Rectal smooth muscle tissue (tissue), 1 donor: ENCODE data around the gene PSMB7.

ENCODE experiments used
- H3K27ac ChIP-seq: one replicate; pipeline ENCODE4 v1.7.0; 2013; ENCODE audit warnings: low read depth, low read length, inconsistent platforms
- H3K27me3 ChIP-seq: one replicate; pipeline ENCODE4 v1.7.0; 2013; ENCODE audit warnings: low read length; ENCODE audit not compliant: control insufficient read depth, insufficient read depth
- H3K36me3 ChIP-seq: one replicate; pipeline ENCODE4 v1.7.0; 2013; ENCODE audit warnings: low read length; ENCODE audit not compliant: control insufficient read depth, insufficient read depth
- H3K4me1 ChIP-seq: one replicate; pipeline ENCODE4 v1.7.0; 2013; ENCODE audit warnings: low read length; ENCODE audit not compliant: control insufficient read depth, insufficient read depth
- H3K4me3 ChIP-seq: one replicate; pipeline ENCODE4 v1.7.0; 2013; ENCODE audit warnings: low read length
- H3K9ac ChIP-seq: one replicate; pipeline ENCODE4 v1.7.0; 2013; ENCODE audit warnings: low read length

Gene PSMB7

DNA sequence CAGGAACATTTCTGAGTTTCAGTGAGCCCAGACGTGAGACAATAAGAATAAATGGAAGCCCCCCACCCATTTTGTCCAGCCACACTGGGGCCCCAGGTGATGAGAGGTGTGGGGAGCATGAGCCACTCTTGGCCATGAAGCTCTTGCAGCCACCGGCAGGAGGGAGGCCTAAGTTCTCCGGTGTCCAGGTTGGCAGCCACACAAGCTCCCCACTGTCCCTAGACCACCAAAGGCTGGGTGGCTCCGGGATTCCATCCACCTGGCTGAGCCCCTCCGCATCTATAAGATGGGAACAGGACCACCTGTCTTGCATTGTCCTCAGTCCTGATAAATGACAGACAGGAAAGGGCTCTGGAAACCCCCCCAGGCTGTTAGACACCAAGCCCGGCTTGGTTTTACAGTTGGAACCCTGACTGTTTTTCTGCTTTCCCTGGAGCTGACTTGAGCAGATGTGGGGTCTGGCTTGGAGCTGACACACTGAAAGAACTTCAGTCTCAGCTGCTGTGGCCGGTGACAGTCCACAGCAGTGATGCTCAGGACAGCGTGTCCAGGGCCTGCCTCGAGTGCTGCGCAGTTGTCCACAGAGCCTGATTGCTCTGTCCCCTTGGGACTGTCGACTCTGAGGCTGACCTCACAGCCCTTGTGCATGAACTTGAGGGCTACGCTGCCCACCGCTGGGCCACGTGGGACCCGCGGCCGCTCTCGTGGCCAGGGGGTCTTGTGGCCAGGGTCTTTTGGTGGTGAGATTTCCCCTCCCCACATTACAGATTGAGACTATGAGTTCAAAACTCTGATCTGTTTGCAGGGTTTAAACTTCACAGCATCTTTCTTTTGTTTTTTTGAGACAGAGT is 74.8 kb downstream of the PSMB7 start:
- H3K4me1 ChIP-seq: no peaks in the 10 kb centered on the region

DNA sequence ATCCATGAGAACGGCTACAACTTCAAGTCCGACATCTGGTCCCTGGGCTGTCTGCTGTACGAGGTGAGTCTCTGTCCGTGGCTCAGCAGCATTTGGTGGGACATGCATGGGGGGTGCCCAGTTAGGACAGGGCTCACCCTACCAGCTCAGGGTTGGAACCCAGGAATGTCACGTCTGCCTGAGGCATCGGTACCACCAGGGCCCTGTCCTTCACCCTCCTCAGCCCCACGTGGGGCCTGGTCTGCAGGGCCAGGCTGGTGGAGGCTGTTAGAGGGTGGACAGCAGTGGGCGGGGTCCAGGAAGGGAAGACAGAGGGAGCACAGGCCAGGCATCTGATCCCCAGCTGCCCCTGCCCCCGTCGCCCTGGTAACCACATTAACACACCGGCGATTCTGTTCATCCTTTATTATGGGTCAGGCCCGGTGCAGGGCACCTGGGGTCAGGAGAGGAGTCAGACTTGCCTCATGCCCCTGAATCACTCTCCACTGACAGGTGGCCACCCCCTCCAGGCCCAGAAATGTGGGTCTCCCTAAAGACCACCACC is 75.6 kb downstream of the PSMB7 start:
- Histone ChIP-seq H3K27me3 (no peaks in the 10 kb centered on the region), H3K27ac (no peak overlapping the region), H3K36me3 (peaks cover 7% of the 10 kb centered on the region), H3K4me1 (no peaks in the 10 kb centered on the region), H3K4me3 (no peak overlapping the region), H3K9ac (no peak overlapping the region)

More for the DNA sequence above, 74.8 kb downstream of the PSMB7 start:
- H3K27ac ChIP-seq: no peak overlapping the region
- H3K4me3 ChIP-seq: no peak overlapping the region
- H3K9ac ChIP-seq: no peak overlapping the region
- no peaks in the 10 kb centered on the region for H3K27me3 ChIP-seq
- H3K36me3 ChIP-seq: peaks cover 7% of the 10 kb centered on the region

DNA sequence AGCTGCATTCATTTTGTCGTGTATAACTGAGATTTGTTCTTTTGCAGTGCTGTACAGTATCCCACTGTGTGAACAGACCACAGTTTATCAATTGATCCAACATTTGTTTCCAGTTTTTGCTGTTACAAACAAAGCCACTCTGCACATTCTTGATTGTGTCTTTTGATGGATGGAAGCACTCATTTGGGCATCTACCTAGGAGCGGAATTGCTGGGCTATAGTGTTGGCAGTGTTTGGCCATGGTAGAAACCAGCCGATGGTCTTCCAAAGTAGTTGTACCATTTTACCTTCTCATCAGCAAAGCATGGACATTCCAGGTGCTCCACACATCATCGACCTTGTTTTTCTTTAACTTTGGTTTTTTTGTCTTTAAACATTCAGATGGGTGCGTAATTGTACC is 77.7 kb downstream of the PSMB7 start:
- Histone ChIP-seq H3K27ac (no peak overlapping the region), H3K4me3 (no peak overlapping the region), H3K36me3 (peaks cover 7% of the 10 kb centered on the region), H3K9ac (no peak overlapping the region), H3K27me3 (no peaks in the 10 kb centered on the region), H3K4me1 (no peaks in the 10 kb centered on the region)

DNA sequence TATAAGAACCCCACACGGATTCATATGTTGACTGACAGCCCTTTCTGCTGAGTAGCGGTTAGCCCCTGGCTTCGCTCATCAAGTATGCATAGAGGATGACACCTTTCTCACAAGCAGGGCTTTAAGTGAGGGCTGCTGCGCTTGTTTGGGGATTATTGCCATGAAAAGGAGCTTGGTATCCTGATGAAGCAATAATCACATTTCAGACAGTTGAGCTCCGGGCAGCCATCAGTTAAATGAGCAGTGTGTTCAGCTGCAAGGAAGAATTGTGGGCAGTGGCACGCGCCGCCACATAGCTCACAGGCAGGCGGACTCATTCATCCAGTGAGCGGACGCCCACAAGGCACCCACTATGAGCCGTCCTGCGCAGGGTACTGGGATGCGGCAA is 79.9 kb downstream of the PSMB7 start:
- Histone ChIP-seq H3K9ac (no peak overlapping the region), H3K36me3 (peaks cover 10% of the 10 kb centered on the region), H3K27me3 (no peaks in the 10 kb centered on the region), H3K4me3 (no peak overlapping the region), H3K27ac (no peak overlapping the region), H3K4me1 (no peaks in the 10 kb centered on the region)

DNA sequence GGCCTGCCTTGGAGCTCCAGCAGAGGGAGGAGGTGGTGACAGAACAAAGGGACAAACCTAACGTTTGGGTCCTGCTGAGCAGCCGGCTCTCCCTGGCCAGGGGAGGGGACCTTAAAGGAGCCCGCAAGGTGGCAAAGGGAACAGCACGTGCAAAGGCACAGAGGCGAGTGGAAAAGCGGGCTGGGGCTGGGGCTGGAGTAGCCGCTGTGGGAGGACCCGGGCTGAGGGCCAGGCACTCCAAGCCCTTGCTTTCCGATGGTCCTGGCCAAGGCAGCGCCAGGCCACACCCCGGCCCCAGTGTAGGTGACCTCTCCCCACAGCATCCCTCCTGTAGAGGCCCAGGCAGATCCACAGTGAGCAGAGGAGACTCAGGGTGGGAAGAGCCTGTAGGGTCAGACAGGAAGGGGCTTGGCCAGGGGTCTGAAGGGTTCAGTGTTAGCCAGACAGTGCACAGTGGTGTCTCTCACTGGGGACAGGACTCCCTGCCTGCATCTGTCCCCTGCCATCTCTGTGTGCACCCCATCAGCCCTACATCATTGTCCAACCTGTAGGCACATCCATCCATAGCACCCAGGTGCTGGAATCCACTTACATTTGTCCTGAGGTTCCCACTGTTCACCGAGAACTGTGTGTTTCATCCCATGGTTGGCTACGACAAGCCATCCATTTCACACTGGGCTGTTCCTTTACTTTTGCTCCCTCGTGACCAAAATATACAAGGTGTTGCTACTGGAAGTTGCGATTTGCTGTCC is 80.5 kb downstream of the PSMB7 start:
- no peak overlapping the region for H3K27ac ChIP-seq
- no peaks in the 10 kb centered on the region for H3K4me1 ChIP-seq
- H3K27me3 ChIP-seq: no peaks in the 10 kb centered on the region
- peaks cover 12% of the 10 kb centered on the region for H3K36me3 ChIP-seq
- no peak overlapping the region for H3K9ac ChIP-seq
- no peak overlapping the region for H3K4me3 ChIP-seq

DNA sequence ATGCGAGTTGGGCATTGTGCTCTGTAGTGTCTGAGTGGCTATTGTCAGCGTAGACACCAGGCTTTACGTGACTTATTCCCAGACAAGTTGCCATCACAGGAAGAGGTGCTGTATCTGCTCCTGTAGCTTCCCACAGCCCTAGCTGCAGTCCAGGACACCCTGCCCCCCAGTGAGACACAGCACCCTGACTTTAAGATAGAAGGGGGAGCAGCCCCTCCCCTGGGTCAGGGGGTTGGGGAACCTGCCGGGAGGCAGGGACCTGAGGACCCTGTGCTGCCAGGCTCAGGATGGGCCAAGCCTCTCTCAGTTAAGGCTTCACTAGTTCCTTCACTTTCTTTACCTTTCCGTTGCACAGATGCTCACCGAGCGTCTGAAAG is 82.1 kb downstream of the PSMB7 start:
- no peaks in the 10 kb centered on the region for H3K27me3 ChIP-seq
- H3K4me1 ChIP-seq: no peaks in the 10 kb centered on the region
- no peak overlapping the region for H3K4me3 ChIP-seq
- H3K9ac ChIP-seq: no peak overlapping the region
- H3K36me3 ChIP-seq: peaks cover 16% of the 10 kb centered on the region
- no peak overlapping the region for H3K27ac ChIP-seq

DNA sequence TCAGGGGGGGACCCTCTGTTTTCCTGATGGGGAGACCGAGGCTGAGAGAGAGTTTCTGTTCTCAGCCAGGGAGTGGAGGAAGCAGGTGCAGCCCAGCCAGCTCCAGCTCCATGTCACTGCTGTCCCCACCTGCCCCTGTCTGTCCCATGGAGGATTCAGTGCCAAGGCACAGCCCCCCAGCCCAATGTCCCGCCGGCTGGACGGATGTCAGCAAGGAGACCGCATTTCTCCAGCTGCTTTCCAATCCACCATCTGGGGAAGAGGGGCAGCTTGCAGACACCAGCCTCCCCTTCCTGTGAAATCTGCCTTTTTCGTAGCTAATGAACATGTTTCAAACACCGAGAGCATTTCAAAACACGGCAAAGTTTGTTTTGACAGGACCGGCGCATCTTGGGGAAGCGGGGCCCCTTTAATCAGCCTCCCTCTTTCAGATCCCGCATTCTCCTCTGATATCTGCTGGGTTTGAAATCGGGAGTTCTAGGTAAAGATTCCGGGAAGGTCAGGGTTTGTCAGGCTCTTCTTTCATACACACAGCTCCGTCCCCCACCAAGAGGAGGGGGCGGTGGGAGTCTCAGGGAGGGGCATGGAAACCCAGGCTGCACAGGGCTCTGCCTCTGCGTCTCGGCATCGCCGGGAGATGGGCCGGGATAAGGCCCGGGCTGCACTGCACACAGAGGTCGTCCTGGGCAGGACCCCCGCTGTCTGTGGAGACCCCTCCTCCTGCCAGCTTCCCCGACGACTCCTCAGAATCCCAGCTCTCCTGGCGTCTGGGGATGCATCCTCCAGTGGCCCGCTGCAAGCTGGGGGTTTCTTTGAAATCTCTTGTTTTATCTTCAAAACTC is 82.7 kb downstream of the PSMB7 start:
- Histone ChIP-seq H3K9ac (no peak overlapping the region), H3K36me3 (peaks cover 20% of the 10 kb centered on the region), H3K4me1 (no peaks in the 10 kb centered on the region), H3K4me3 (no peak overlapping the region), H3K27ac (no peak overlapping the region), H3K27me3 (no peaks in the 10 kb centered on the region)

DNA sequence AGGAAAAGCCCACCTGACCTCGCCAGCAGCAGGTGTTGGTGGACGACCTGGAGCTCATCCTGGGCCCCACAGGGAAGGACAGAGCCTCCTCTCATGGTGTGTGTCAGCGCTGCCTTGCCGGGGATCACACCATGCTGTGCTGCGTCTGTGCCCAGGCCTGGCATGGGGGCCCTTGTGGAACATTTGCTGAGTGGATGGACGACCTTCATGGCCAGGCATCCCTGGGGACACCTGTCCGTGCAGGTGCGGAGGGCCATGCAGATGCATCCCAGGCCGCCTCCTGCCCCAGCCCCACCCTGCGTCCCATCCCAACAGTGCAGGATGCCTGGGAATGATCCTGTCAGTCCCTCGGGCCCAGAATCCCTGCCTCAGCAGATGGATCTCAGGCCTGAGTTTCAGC is 83.7 kb downstream of the PSMB7 start:
- H3K27me3 ChIP-seq: no peaks in the 10 kb centered on the region
- no peak overlapping the region for H3K9ac ChIP-seq
- H3K4me1 ChIP-seq: no peaks in the 10 kb centered on the region
- H3K36me3 ChIP-seq: peaks cover 22% of the 10 kb centered on the region
- H3K27ac ChIP-seq: no peak overlapping the region
- no peak overlapping the region for H3K4me3 ChIP-seq

DNA sequence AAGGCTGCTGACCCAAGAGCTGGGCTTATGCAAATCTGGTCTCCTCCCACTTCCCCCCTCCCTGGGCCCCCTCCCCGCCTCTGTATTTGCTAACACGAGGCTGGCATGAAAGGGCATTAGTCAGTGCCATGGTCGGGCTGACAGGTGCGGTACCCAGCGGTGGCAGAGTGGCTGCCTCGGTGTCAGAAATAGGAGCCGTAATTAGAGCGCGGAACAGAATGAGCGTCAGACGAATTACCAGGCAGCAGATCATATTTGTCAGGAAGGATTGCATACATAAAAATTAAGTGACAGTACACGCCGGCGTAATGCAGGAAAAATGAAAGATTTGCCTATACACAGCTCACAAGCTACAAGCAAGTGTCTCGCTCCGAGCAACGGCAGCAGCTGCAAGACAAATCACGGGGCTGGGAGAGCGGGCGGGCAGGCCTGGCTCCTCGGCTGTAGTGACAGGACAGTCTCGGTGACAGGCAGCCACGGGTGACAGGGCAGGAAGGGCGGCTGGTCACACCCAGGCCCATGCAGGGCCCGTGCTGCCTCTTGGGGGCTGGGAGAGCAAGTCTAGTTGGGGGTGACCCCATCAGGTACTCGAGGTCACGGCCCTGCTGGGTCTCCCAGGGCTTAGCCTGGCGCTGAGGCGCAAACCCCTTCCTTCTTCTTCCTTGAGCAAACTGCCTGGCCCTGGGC is 85.1 kb downstream of the PSMB7 start:
- H3K27me3 ChIP-seq: no peaks in the 10 kb centered on the region
- no peak overlapping the region for H3K27ac ChIP-seq
- H3K4me1 ChIP-seq: no peaks in the 10 kb centered on the region
- H3K4me3 ChIP-seq: no peak overlapping the region
- no peak overlapping the region for H3K9ac ChIP-seq
- peaks cover 20% of the 10 kb centered on the region for H3K36me3 ChIP-seq

DNA sequence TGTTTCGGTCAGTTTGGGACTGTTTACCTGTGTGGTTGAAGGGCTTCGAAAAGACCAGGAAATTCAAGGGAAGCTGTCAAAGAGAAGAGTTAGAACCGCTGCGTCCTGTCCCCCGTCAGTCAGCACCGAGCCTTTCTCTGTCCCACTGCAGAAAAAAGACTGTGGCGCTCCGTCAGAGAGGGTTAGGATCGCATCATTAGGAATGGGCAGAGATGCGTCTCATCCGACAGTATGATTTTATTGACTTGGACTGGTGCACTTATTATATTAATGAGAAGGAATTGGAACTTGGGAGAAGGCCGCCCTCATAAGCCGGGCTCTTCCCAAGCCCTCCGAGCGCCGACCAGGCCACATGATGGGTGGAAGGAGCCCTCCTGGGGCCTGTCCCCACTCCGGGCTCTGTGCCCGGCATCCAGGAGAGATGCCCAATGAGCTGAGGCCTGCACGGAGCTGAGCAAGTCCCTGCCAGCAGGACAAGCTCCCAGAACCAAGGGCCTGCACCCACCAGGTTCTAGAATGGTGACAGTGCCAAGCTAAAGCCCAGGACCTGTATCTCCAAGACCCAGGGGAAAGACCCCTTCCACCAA is 85.9 kb downstream of the PSMB7 start:
- no peak overlapping the region for H3K4me3 ChIP-seq
- no peaks in the 10 kb centered on the region for H3K27me3 ChIP-seq
- H3K4me1 ChIP-seq: no peaks in the 10 kb centered on the region
- no peak overlapping the region for H3K27ac ChIP-seq
- peaks cover 20% of the 10 kb centered on the region for H3K36me3 ChIP-seq
- H3K9ac ChIP-seq: no peak overlapping the region

DNA sequence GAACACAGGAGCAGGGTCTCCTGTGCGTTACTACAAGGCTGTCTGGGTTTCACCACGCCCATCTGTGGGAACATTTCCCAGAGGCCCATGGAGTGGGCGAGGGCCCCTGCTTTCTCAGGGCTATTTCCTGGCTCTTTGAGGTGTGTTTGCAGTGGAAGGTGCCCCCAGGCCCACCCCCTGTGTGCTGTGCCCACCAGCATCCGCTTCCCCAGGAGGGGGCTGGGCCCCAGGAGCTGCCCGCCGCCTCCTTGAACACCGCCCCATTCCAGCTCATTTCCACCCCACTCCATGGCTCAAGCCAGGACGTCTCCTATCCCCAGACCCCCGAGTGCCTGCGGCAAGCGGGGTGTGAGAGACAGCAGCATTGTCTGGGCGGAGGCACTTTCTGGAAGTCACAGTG is 87.0 kb downstream of the PSMB7 start:
- H3K27ac ChIP-seq: no peak overlapping the region
- no peaks in the 10 kb centered on the region for H3K4me1 ChIP-seq
- no peak overlapping the region for H3K4me3 ChIP-seq
- H3K27me3 ChIP-seq: no peaks in the 10 kb centered on the region
- H3K36me3 ChIP-seq: peaks cover 22% of the 10 kb centered on the region
- H3K9ac ChIP-seq: no peak overlapping the region
